ENCODE data around the gene LGSN.
"Not testable (repeated sequence)": the region's sequence is repeated elsewhere in the genome, so short reads cannot be mapped to it uniquely, and the experiment has no call there.

The LGSN gene

DNA sequence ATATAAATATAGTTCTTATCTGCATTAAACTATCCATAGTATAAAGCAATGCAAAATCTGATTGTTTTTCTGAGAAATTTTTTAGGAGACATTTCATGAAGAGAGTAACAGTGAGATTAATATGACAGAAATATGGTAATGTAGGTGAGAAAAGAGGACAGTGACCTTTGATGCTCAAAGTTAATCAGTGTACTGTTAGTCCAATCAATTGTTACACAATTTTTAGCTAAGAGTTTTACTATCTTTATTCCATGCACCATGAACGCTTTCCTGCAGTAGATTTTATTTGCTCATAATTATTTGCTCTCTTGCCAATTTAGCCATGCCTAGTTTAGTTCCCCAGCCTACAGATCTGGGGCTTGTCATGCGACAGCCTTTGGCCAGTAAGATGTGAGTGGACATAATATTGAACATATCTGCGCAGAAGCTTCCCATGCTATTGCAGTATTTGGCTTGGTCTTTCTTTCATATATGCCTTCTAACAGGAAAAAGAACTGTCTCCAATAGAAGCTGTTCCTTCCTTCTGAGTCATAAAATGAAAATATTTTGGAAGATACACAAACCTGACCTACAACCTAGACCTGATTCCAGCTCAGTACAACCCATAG lies 69.8 kb downstream of the LGSN start:
- DNase-seq (ENCODE audit: low read depth), result no peak
- in situ Hi-C loops (cut with HindIII; ENCODE audit: low sequenced_read_pairs), result no loop called here
- TF ChIP-seq, protein P1, sequence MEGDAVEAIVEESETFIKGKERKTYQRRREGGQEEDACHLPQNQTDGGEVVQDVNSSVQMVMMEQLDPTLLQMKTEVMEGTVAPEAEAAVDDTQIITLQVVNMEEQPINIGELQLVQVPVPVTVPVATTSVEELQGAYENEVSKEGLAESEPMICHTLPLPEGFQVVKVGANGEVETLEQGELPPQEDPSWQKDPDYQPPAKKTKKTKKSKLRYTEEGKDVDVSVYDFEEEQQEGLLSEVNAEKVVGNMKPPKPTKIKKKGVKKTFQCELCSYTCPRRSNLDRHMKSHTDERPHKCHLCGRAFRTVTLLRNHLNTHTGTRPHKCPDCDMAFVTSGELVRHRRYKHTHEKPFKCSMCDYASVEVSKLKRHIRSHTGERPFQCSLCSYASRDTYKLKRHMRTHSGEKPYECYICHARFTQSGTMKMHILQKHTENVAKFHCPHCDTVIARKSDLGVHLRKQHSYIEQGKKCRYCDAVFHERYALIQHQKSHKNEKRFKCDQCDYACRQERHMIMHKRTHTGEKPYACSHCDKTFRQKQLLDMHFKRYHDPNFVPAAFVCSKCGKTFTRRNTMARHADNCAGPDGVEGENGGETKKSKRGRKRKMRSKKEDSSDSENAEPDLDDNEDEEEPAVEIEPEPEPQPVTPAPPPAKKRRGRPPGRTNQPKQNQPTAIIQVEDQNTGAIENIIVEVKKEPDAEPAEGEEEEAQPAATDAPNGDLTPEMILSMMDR (IDR thresholded peaks at IDR 0.05; ENCODE audit: low read depth, low read length, missing control alignments), result no peak
- H3K4me3 ChIP-seq (ENCODE audit: low read depth, low read length), result no peak overlapping the region

DNA sequence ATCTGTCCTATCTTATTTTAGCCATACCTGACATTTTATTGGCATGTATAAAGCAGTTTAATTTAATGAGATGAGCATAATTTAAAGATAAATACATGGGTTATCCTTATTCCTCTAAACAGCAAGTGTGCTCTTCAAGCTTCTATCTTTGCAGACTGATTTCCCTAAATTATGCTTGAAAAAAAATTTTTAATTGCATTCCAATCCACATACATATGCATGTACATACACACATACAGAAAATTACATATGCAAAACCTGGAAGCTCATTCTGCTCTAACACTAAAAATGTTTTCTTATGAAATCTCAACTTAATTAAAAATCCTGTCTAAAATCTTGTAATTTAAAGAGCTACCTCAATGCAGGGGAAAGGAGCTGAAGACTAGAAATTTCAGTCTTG lies 73.2 kb downstream of the LGSN start:
- no peak overlapping the region for H3K4me3 ChIP-seq (ENCODE audit: low read depth, low read length)
- TF ChIP-seq, protein P1 (IDR thresholded peaks at IDR 0.05; ENCODE audit: low read depth, low read length, missing control alignments), result no peak
- DNase-seq (ENCODE audit: low read depth), result no peak
- in situ Hi-C loops (cut with HindIII; ENCODE audit: low sequenced_read_pairs), result no loop called here

DNA sequence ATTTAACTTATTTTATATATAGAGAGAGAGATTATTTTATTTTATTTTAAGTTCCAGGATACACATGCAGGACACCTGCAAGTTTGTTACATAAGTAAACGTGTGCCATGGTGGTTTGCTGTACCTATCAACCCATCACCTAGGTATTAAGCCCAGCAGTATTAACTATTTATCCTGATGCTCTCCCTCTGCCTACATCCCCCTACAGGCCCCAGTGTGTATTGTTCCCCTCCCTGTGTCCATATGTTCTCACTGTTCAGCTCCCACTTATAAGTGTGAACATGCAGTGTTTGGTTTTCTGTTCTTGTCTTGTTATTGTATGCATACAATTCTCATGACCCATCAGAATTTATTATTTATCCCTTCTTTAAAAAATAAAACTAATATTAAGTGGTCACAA lies 73.9 kb downstream of the LGSN start:
- DNase-seq (ENCODE audit: low read depth), result no peak
- H3K4me3 ChIP-seq (ENCODE audit: low read depth, low read length), result no peak overlapping the region
- in situ Hi-C loops (cut with HindIII; ENCODE audit: low sequenced_read_pairs), result no loop called here
- TF ChIP-seq, protein P1 (IDR thresholded peaks at IDR 0.05; ENCODE audit: low read depth, low read length, missing control alignments), result no peak

DNA sequence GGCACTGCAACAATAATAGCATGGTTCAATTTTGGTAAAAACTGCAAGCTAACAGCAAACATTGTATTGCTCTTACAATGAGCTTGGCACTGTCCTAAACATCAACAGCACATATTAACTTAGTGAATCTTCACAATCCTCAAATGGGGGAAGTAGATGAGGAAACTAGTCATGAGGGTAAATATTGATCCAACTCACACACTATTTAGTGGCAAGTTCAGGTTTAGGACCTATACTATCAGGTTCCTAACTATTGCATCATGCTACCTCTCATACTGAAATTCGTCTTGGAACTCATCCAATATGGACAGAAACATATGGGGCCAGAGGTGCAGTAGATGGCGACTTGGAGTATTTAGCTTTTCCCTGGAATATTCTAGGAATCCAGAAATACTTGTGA lies 74.4 kb downstream of the LGSN start:
- DNase-seq (ENCODE audit: low read depth), result no peak
- TF ChIP-seq, protein P1 (IDR thresholded peaks at IDR 0.05; ENCODE audit: low read depth, low read length, missing control alignments), result no peak
- in situ Hi-C loops (cut with HindIII; ENCODE audit: low sequenced_read_pairs), result no loop called here
- no peak overlapping the region for H3K4me3 ChIP-seq (ENCODE audit: low read depth, low read length)

DNA sequence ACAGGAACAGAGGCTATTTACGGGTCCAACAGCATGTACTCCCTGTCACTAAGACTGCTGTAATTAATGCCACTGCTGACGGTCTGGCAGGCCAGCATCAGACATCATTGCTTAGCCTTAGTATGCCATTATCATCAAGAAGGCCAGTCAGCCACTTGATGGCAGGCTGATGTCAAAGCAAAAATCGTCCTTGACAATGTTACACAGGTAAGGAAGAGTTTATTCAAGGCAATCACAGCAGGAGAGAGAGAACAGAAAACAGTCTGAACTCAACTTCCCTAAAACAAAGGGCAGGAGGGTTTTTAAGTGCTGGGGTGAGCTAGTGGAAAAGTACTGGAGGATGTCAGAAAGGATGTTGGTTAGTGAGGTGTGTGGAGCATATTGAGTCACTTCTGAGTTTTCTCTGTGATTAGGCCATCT lies 83.4 kb downstream of the LGSN start:
- in situ Hi-C loops (cut with HindIII; ENCODE audit: low sequenced_read_pairs), result no loop called here
- H3K4me3 ChIP-seq (ENCODE audit: low read depth, low read length), result no peak overlapping the region
- TF ChIP-seq, protein P1 (IDR thresholded peaks at IDR 0.05; ENCODE audit: low read depth, low read length, missing control alignments), result no peak
- DNase-seq (ENCODE audit: low read depth), result no peak

DNA sequence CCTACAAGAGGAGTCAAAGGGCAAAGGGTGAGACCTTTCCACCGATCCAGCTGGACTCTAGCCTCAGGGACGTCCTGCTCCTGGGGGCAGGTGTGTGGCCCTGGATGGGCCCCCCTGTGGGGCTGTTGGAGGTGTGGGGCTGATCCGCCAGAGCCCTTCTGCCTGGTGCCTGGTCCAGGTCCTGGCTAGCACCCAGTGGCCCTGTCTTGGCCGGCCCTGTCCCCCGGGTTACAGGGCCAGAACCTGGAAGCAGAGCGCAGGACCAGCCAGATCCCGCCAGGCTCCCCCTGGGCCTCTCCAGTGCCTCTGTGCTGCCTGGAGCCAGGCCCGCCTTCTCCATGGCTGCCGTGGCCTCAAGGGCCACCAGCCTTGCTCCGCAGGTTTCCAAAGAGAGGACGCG lies 89.3 kb downstream of the LGSN start:
- DNase-seq (ENCODE audit: low read depth); in situ Hi-C loops (cut with HindIII; ENCODE audit: low sequenced_read_pairs): not testable (repeated sequence)

DNA sequence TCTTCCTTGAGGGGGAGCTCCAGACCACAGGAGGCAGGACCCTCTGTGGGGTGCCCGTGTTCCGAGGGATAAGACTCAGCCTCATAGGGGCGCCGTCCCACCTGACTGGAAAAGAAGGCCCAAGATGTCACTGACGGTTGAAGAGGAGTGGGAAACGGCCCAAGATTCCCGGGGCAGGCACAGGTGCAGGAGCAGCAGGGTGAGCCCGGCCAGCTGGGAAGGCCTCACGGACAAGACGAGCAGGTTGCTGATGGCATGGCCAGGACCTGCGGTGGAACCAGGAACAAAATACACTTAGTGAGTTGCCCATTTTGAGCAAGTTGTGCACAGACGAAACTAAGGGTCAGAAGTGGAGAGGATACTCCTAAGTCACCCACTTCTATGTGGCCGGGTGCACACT lies 89.8 kb downstream of the LGSN start:
- in situ Hi-C loops (cut with HindIII; ENCODE audit: low sequenced_read_pairs); H3K4me3 ChIP-seq (ENCODE audit: low read depth, low read length); DNase-seq (ENCODE audit: low read depth): not testable (repeated sequence)

More for the DNA sequence above, 89.3 kb downstream of the LGSN start:
- H3K4me3 ChIP-seq (ENCODE audit: low read depth, low read length), result not testable (repeated sequence)

DNA sequence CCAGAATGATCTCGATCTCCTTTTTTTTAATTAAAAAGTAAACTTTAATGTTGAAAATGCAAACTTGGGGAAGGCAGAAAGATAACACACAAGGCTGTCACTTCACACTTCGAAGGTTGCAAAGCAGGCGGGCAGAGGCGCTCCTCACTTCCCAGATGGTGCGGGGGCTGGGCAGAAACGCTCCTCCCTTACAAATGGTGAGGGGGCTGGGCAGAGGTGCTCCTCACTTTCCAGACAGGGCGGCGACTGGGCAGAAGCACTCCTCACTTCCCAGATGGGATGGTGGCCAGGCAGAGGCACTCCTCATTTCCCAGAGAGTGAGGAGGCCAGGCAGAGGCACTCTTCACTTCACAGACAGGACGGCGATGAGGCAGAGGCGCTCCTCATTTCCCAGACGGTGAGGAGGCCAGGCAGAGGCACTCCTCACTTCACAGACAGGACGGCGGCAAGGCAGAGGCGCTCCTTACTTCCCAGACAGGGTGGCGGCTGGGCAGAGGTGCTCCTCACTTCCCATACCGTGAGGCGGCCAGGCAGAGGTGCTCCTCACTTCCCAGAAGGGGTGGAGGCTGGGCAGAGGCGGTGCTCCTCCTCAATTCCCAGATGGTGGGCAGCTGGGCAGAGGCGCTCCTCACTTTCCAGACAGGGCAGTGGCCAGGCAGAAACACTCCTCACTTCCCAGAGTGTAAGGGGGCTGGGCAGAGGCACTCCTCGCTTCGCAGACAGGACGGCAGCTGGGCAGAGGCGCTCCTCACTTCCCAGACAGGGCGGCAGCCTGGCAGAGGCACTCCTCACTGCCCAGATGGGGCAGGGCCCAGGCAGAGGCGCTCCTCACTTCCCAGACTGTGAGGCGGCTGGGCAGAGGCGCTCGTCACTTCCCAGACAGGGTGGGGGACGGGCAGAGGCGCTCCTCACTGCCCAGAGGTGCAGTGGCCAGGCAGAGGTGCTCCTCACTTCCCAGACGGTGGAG lies 91.6 kb downstream of the LGSN start:
- in situ Hi-C loops (cut with HindIII; ENCODE audit: low sequenced_read_pairs); DNase-seq (ENCODE audit: low read depth); H3K4me3 ChIP-seq (ENCODE audit: low read depth, low read length): not testable (repeated sequence)

DNA sequence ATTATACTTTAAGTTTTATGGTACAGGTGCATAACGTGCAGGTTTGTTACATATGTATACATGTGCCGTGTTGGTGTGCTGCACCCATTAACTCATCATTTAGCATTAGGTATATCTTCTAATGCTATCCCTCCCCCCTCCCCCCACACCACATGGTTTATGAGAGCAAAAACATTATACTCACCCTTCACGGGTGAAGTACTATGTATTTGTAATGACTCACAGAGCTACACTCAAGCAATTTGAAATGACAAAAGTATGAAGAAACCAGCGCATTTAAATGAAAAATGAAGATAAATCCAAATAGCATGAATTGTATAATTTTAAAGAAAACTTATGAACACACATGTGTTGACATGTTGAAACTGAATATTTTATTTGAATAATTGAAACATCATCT lies 93.8 kb downstream of the LGSN start:
- DNase-seq (ENCODE audit: low read depth), result not testable (repeated sequence)

More for the DNA sequence above, 93.8 kb downstream of the LGSN start:
- in situ Hi-C loops (cut with HindIII; ENCODE audit: low sequenced_read_pairs); H3K4me3 ChIP-seq (ENCODE audit: low read depth, low read length): not testable (repeated sequence)
